Fibroblast of upper back skin (primary cell): Measurements from ENCODE around the gene METTL25B.

Experiments used
- DNase-seq: peaks from one replicate; pipeline ENCODE4 v3.0.0-alpha.2; 2013

Gene METTL25B

GRCh38 chr1:156703336-156703735 lies 24.9 kb upstream of the METTL25B start:
- no peak for DNase-seq

GRCh38 chr1:156703741-156704140 lies 24.5 kb upstream of the METTL25B start:
- DNase-seq = peak; percentile 46

GRCh38 chr1:156704166-156704711 lies 24.0 kb upstream of the METTL25B start:
- DNase-seq = no peak

GRCh38 chr1:156704930-156705320 lies 23.3 kb upstream of the METTL25B start:
- peak; percentile 73 for DNase-seq

GRCh38 chr1:156705321-156705917 lies 22.9 kb upstream of the METTL25B start, which contains the start of gene CRABP2:
TSS of gene CRABP2 (minus strand) at chr1:156705583. CDS start at chr1:156705446, 137 bp downstream.
- peak; percentile 62 for DNase-seq

- DNase-seq = peak; percentile 72
These were observed 22.2 kb upstream of the METTL25B start for GRCh38 chr1:156705918-156706656.

GRCh38 chr1:156706657-156707416 lies 21.4 kb upstream of the METTL25B start:
- peak; percentile 87 for DNase-seq

GRCh38 chr1:156707417-156708217 lies 20.7 kb upstream of the METTL25B start:
- peak; percentile 87 for DNase-seq

- DNase-seq = peak; percentile 54
These were observed 20.0 kb upstream of the METTL25B start for GRCh38 chr1:156708218-156708661.

- DNase-seq = no peak
These were observed 19.2 kb upstream of the METTL25B start for GRCh38 chr1:156709031-156709430.

GRCh38 chr1:156709757-156710489 lies 18.3 kb upstream of the METTL25B start:
- peak; percentile 52 for DNase-seq

GRCh38 chr1:156711011-156711817 lies 17.1 kb upstream of the METTL25B start:
- peak; percentile 57 for DNase-seq

GRCh38 chr1:156712626-156713025 lies 15.6 kb upstream of the METTL25B start:
- no peak for DNase-seq

- no peak for DNase-seq
These were observed 13.4 kb upstream of the METTL25B start for GRCh38 chr1:156714830-156715229.

- DNase-seq = no peak
These were observed 10.9 kb upstream of the METTL25B start for GRCh38 chr1:156717351-156717750.

- DNase-seq = no peak
These were observed 7.1 kb upstream of the METTL25B start for GRCh38 chr1:156721131-156721530.

- DNase-seq = no peak
These were observed 6.7 kb upstream of the METTL25B start for GRCh38 chr1:156721535-156721934.

- DNase-seq = peak; percentile 86
These were observed 2.5 kb upstream of the METTL25B start for GRCh38 chr1:156725683-156726280.

- DNase-seq = peak; percentile 67
These were observed 1.6 kb upstream of the METTL25B start for GRCh38 chr1:156726549-156727226.

- no peak for DNase-seq
These were observed 777 bp upstream of the METTL25B start for GRCh38 chr1:156727492-156727891.
